ENCODE results near the gene MAFG.

MAFG gene

DNA sequence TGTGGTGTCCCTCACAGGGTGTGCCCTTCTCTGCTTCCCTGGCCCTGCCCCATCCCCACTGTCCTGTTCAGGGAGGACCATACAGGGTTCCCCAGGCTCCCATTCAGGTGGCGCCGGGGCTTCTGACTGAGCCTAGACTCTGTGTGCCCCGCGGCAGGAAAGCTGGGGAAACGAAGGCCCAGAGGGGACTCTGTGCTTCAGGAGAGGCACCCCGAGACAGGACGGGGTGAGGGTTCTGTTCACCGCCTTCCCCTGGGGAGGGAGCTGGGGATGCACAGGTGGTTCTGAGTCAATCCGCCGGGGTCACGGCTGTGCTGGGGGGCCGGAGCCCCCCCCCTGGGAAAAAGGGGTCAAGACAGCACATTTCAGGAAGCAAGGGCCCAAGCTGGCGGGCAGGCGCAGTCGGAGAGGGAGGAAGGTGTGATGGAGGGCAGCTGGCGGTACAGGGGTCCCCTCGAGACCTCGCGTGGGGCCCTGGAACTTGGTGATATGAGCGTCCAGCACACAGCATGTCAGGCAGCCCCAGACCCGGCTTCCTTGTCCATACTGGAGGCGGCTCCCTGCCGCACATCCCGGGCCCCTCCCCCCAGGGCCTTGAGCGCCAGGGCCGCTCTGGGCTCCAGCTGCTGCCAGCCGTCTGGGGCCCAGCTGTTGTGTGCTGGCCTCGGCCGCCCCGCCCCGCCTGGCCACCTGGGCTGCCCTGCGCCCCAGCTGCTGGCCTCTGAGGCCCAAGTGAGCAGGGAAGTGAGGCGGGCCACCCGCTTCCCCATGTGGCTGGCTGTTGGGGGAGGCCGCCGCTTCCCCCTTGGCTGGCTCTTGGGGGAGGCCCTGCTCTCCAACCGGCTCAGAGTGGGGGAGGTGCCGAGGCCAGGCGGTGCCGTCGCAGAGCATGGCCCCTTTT lies 39.1 kb upstream of the MAFG start:
- Histone ChIP-seq H2BK5ac (ENCODE audit: low read depth, low read length, poor library complexity) (peak overlapping the region; percentile 6), H3K79me1 (ENCODE audit: low read length) (peaks cover 11% of the 10 kb centered on the region), H3K4ac (ENCODE audit: low read depth, low read length) (peak overlapping the region; percentile 28), H4K12ac (ENCODE audit: low read depth, low read length) (no peak overlapping the region), H3K4me3 (ENCODE audit: low read depth, low read length) (no peak overlapping the region), H4K91ac (ENCODE audit: low read depth, low read length) (peak overlapping the region; percentile 56), H3K27me3 (ENCODE audit: insufficient read depth, low read length) (peaks cover 12% of the 10 kb centered on the region), H3K9me3 (ENCODE audit: insufficient read depth, low read depth, low read length) (no peaks in the 10 kb centered on the region), H3K14ac (ENCODE audit: low read length) (peak overlapping the region; percentile 43), H2BK120ac (ENCODE audit: insufficient read depth, low read length, poor library complexity) (peak overlapping the region; percentile 71), H3K4me1 (ENCODE audit: control insufficient read depth in 1 of 2, insufficient read depth in 2 of 2, low read length in 2 of 2) (peaks cover 6 to 21% of the 10 kb centered on the region in 2 experiments), H2AK5ac (ENCODE audit: low read length) (peak overlapping the region; percentile 32), H3K4me2 (ENCODE audit: low read length) (no peak overlapping the region), H3K27ac (ENCODE audit: low read depth, low read length) (no peak overlapping the region), H3K36me3 (ENCODE audit: control insufficient read depth in 1 of 2, insufficient read depth in 2 of 2, low read length in 2 of 2) (no peaks in the 10 kb centered on the region), H3K18ac (ENCODE audit: low read length) (peak overlapping the region; percentile 47), H2AFZ (ENCODE audit: insufficient read depth, low read length, poor library complexity) (no peak overlapping the region), H3K23ac (ENCODE audit: low read length) (no peak overlapping the region), H3K79me2 (ENCODE audit: control insufficient read depth, insufficient read depth, low read length, poor library complexity) (no peaks in the 10 kb centered on the region), H2BK12ac (ENCODE audit: low read length) (peak overlapping the region; percentile 35), H3K9ac (ENCODE audit: low read length) (no peak overlapping the region), H4K8ac (ENCODE audit: low read depth, low read length) (peak overlapping the region; percentile 78)
- WGBS (ENCODE audit: extremely low coverage, insufficient coverage, insufficient read length) = no CpG with 5 or more reads among the region's 41 CpGs
- DNase-seq = peak; percentile 68 to 71

GRCh38 chr17:81964081-81964849 lies 36.7 kb upstream of the MAFG start:
- peaks cover 14 to 26% of the 10 kb centered on the region in 2 experiments for H3K4me1 ChIP-seq (ENCODE audit: control insufficient read depth in 1 of 2, insufficient read depth in 2 of 2, low read length in 2 of 2)

DNA sequence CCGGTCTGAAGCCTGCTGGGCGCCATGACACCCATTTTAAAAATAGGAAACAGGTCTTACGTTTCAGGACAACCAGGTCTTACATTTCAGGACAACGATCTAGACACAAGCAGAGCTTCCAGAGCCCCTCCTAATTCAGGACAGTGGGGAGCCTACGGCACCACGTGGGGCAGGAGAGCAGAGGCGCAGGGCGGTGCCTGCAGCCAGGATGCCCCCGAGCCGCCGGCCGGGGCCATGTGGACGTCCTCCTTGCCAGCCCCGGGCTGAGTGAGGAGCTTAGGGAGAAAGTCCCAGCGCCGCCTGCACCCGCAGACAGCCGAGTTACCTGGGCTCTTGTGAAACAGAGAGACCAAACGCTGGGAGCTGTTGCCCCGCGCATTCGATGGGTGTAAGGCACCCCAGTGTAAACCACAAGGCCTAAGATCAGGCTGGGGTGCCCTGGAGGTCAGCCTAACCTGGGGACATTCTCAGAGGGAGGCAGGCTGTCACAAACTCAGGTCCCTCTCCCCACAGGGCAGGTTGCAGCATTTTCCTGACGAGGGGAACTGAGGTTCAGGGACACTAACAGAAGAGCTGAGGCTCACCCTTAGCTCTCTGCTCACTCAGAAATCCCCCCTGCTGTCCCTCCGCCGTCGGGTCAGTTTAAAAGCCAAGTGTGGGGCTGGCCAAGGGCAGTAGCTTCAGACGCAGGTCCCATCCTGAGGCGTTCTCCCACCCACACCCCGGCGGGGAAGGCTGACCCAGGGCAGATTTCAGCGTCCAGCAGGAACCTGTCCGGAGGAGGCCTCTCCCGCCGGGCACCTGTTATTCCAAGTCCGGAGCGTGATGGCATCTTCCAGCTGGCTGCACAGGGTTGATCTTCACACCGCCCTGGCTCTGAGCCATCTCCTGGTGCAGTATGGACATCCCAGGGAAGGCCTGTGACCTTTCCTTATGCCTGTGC lies 35.2 kb upstream of the MAFG start:
- Histone ChIP-seq H2BK120ac (ENCODE audit: insufficient read depth, low read length, poor library complexity) (no peak overlapping the region), H2AK5ac (ENCODE audit: low read length) (no peak overlapping the region), H3K9me3 (ENCODE audit: insufficient read depth, low read depth, low read length) (no peaks in the 10 kb centered on the region), H2AFZ (ENCODE audit: insufficient read depth, low read length, poor library complexity) (no peak overlapping the region), H3K14ac (ENCODE audit: low read length) (no peak overlapping the region), H3K9ac (ENCODE audit: low read length) (no peak overlapping the region), H4K91ac (ENCODE audit: low read depth, low read length) (peak overlapping the region; percentile 46), H2BK12ac (ENCODE audit: low read length) (no peak overlapping the region), H3K27ac (ENCODE audit: low read depth, low read length) (no peak overlapping the region), H3K27me3 (ENCODE audit: insufficient read depth, low read length) (peaks cover 35% of the 10 kb centered on the region), H3K79me1 (ENCODE audit: low read length) (peaks cover 23% of the 10 kb centered on the region), H3K18ac (ENCODE audit: low read length) (no peak overlapping the region), H4K12ac (ENCODE audit: low read depth, low read length) (no peak overlapping the region), H4K8ac (ENCODE audit: low read depth, low read length) (no peak overlapping the region), H3K36me3 (ENCODE audit: control insufficient read depth in 1 of 2, insufficient read depth in 2 of 2, low read length in 2 of 2) (no peaks in the 10 kb centered on the region), H3K4ac (ENCODE audit: low read depth, low read length) (no peak overlapping the region), H3K4me3 (ENCODE audit: low read depth, low read length) (no peak overlapping the region), H3K79me2 (ENCODE audit: control insufficient read depth, insufficient read depth, low read length, poor library complexity) (peaks cover 3% of the 10 kb centered on the region), H3K4me2 (ENCODE audit: low read length) (no peak overlapping the region), H3K23ac (ENCODE audit: low read length) (no peak overlapping the region), H3K4me1 (ENCODE audit: control insufficient read depth in 1 of 2, insufficient read depth in 2 of 2, low read length in 2 of 2) (peaks cover 14 to 24% of the 10 kb centered on the region in 2 experiments), H2BK5ac (ENCODE audit: low read depth, low read length, poor library complexity) (no peak overlapping the region)
- peak in 1 of 2 donors; percentile 58 for DNase-seq
- WGBS (ENCODE audit: extremely low coverage, insufficient coverage, insufficient read length) = no CpG with 5 or more reads among the region's 37 CpGs

More at GRCh38 chr17:81964081-81964849, 36.7 kb upstream of the MAFG start:
- no peak overlapping the region for H3K18ac ChIP-seq (ENCODE audit: low read length)
- H2BK120ac ChIP-seq (ENCODE audit: insufficient read depth, low read length, poor library complexity) = no peak overlapping the region
- H4K91ac ChIP-seq (ENCODE audit: low read depth, low read length) = no peak overlapping the region
- no CpG with 5 or more reads among the region's 22 CpGs for WGBS (ENCODE audit: extremely low coverage, insufficient coverage, insufficient read length)
- no peak overlapping the region for H2BK12ac ChIP-seq (ENCODE audit: low read length)
- H3K14ac ChIP-seq (ENCODE audit: low read length) = no peak overlapping the region
- DNase-seq = no peak
- H4K12ac ChIP-seq (ENCODE audit: low read depth, low read length) = no peak overlapping the region
- H3K4me2 ChIP-seq (ENCODE audit: low read length) = no peak overlapping the region
- H3K4ac ChIP-seq (ENCODE audit: low read depth, low read length) = no peak overlapping the region
- peaks cover 32% of the 10 kb centered on the region for H3K27me3 ChIP-seq (ENCODE audit: insufficient read depth, low read length)
- no peaks in the 10 kb centered on the region for H3K9me3 ChIP-seq (ENCODE audit: insufficient read depth, low read depth, low read length)
- H4K8ac ChIP-seq (ENCODE audit: low read depth, low read length) = no peak overlapping the region
- no peak overlapping the region for H3K27ac ChIP-seq (ENCODE audit: low read depth, low read length)
- H3K79me2 ChIP-seq (ENCODE audit: control insufficient read depth, insufficient read depth, low read length, poor library complexity) = peaks cover 3% of the 10 kb centered on the region
- no peak overlapping the region for H3K9ac ChIP-seq (ENCODE audit: low read length)
- H3K23ac ChIP-seq (ENCODE audit: low read length) = no peak overlapping the region
- no peak overlapping the region for H2AFZ ChIP-seq (ENCODE audit: insufficient read depth, low read length, poor library complexity)
- H3K4me3 ChIP-seq (ENCODE audit: low read depth, low read length) = no peak overlapping the region
- H2AK5ac ChIP-seq (ENCODE audit: low read length) = no peak overlapping the region
- no peak overlapping the region for H2BK5ac ChIP-seq (ENCODE audit: low read depth, low read length, poor library complexity)
- H3K79me1 ChIP-seq (ENCODE audit: low read length) = peaks cover 24% of the 10 kb centered on the region
- no peaks in the 10 kb centered on the region for H3K36me3 ChIP-seq (ENCODE audit: control insufficient read depth in 1 of 2, insufficient read depth in 2 of 2, low read length in 2 of 2)
